ENCODE measurements around the gene VGLL4.

The VGLL4 gene

GRCh38 chr3:11635680-11636393 lies 7.9 kb downstream of the VGLL4 start:
- peaks cover 42% of the 10 kb centered on the region for H4K20me1 ChIP-seq (ENCODE audit: low read depth, low read length)
- no peaks in the 10 kb centered on the region for H3K27me3 ChIP-seq (ENCODE audit: low read length)
- H3K9me2 ChIP-seq (replicated peaks; ENCODE audit: insufficient read depth, low read length): no peaks in the 10 kb centered on the region
- H3K9me3 ChIP-seq (ENCODE audit: insufficient read depth, low read length): no peaks in the 10 kb centered on the region
- no peak overlapping the region for H3K4me2 ChIP-seq (ENCODE audit: low read depth, low read length, poor library complexity, severe bottlenecking)
- no peaks in the 10 kb centered on the region for H3K36me3 ChIP-seq (ENCODE audit: low read length)
- no peak overlapping the region for H2AFZ ChIP-seq (ENCODE audit: low read depth, low read length, severe bottlenecking)
- no peak overlapping the region for H3K9ac ChIP-seq (ENCODE audit: low read length)
- TF ChIP-seq CTCF (IDR thresholded peaks at IDR 0.05; ENCODE audit: insufficient read depth, low read length, poor library complexity, severe bottlenecking) (no peak), EZH2phosphoT487 (conservative IDR thresholded peaks at IDR 0.05; ENCODE audit: low read length) (no peak)
- 0 out of 2 replicates have a peak, but pooled peaks cover 3% of the 10 kb centered on the region for H3F3A ChIP-seq (ENCODE audit: insufficient read depth)
- peaks cover 100% of the 10 kb centered on the region for H3K79me2 ChIP-seq (ENCODE audit: insufficient read depth, low read length)
- no peak overlapping the region for H3K27ac ChIP-seq (ENCODE audit: low read depth, low read length)
- H3K4me3 ChIP-seq (ENCODE audit: insufficient read depth, low read length, poor library complexity, severe bottlenecking): no peak overlapping the region

DNA sequence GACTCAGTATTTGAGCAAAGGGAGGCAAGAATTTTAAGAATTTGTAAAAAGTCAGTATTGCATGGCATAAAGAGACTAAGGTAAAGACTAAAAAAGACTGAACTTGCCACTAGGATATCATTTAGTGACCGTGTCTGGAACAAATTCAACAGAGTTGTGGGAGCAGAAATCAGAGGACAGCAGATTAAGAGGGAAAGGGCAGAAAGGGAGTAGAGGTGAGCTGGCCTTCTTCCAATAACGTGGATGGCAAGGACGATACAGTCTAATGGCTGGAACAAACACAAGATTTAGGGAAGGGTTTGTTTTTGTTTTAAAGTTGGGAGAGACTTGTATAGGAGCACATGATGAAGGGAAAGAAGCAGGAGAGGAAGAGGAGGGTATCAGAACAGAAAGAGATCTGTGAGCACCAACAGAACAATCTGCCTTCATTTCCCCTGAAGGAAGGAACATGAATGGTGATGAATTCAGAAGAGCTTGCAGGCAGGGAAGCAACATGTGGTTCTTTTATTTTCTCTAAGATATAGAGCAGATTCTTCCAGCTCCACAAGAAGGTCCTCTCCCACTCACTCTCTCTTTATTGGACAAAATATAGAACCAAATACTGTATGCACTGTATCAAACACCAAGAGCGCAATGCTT lies 8.6 kb downstream of the VGLL4 start:
- no peak for TF ChIP-seq EZH2phosphoT487 (conservative IDR thresholded peaks at IDR 0.05; ENCODE audit: low read length)
- no peak for TF ChIP-seq CTCF (IDR thresholded peaks at IDR 0.05; ENCODE audit: insufficient read depth, low read length, poor library complexity, severe bottlenecking)
- Histone ChIP-seq H3K36me3 (ENCODE audit: low read length) (no peaks in the 10 kb centered on the region), H3K4me2 (ENCODE audit: low read depth, low read length, poor library complexity, severe bottlenecking) (no peak overlapping the region), H3K27me3 (ENCODE audit: low read length) (no peaks in the 10 kb centered on the region), H4K20me1 (ENCODE audit: low read depth, low read length) (peaks cover 47% of the 10 kb centered on the region), H3K9ac (ENCODE audit: low read length) (no peak overlapping the region), H3K9me3 (ENCODE audit: insufficient read depth, low read length) (no peaks in the 10 kb centered on the region), H3K4me3 (ENCODE audit: insufficient read depth, low read length, poor library complexity, severe bottlenecking) (no peak overlapping the region), H3K9me2 (replicated peaks; ENCODE audit: insufficient read depth, low read length) (no peaks in the 10 kb centered on the region), H3K79me2 (ENCODE audit: insufficient read depth, low read length) (peaks cover 100% of the 10 kb centered on the region), H2AFZ (ENCODE audit: low read depth, low read length, severe bottlenecking) (no peak overlapping the region), H3K27ac (ENCODE audit: low read depth, low read length) (no peak overlapping the region), H3F3A (ENCODE audit: insufficient read depth) (0 out of 2 replicates have a peak, but pooled peaks cover 3% of the 10 kb centered on the region)

- Histone ChIP-seq H3K4me3 (ENCODE audit: insufficient read depth, low read length, poor library complexity, severe bottlenecking) (no peak overlapping the region), H3K27me3 (ENCODE audit: low read length) (no peaks in the 10 kb centered on the region), H3K36me3 (ENCODE audit: low read length) (no peaks in the 10 kb centered on the region), H3K79me2 (ENCODE audit: insufficient read depth, low read length) (peaks cover 100% of the 10 kb centered on the region), H3K9me3 (ENCODE audit: insufficient read depth, low read length) (no peaks in the 10 kb centered on the region), H3F3A (ENCODE audit: insufficient read depth) (0 out of 2 replicates have a peak, but pooled peaks cover 3% of the 10 kb centered on the region), H4K20me1 (ENCODE audit: low read depth, low read length) (peaks cover 53% of the 10 kb centered on the region), H3K27ac (ENCODE audit: low read depth, low read length) (no peak overlapping the region), H3K4me2 (ENCODE audit: low read depth, low read length, poor library complexity, severe bottlenecking) (no peak overlapping the region), H3K9ac (ENCODE audit: low read length) (no peak overlapping the region), H3K9me2 (replicated peaks; ENCODE audit: insufficient read depth, low read length) (no peaks in the 10 kb centered on the region), H2AFZ (ENCODE audit: low read depth, low read length, severe bottlenecking) (no peak overlapping the region)
- TF ChIP-seq CTCF (IDR thresholded peaks at IDR 0.05; ENCODE audit: insufficient read depth, low read length, poor library complexity, severe bottlenecking): no peak
- no peak for TF ChIP-seq EZH2phosphoT487 (conservative IDR thresholded peaks at IDR 0.05; ENCODE audit: low read length)
These were observed 9.6 kb downstream of the VGLL4 start for GRCh38 chr3:11634081-11634635.
